Activated naive CD8-positive, alpha-beta T cell (primary cell): ENCODE measurements around the gene C1QTNF6.
"Not testable (repeated sequence)": the region's sequence is repeated elsewhere in the genome, so short reads cannot be mapped to it uniquely, and the experiment has no call there.

ENCODE experiments used
- H3K27ac Mint-ChIP-seq: one replicate; pipeline ENCODE4 v1.8.0; 2021; ENCODE audit warnings: mixed read lengths
- H3K27me3 Mint-ChIP-seq: one replicate; pipeline ENCODE4 v1.8.0; 2021; ENCODE audit warnings: mixed read lengths
- H3K36me3 Mint-ChIP-seq: one replicate; pipeline ENCODE4 v1.8.0; 2021; ENCODE audit warnings: mixed read lengths
- H3K4me1 Mint-ChIP-seq: one replicate; pipeline ENCODE4 v1.8.0; 2021; ENCODE audit warnings: low read depth, mixed read lengths
- H3K4me3 Mint-ChIP-seq: one replicate; pipeline ENCODE4 v1.8.0; 2021; ENCODE audit warnings: mild to moderate bottlenecking, mixed read lengths
- H3K9me3 Mint-ChIP-seq: one replicate; pipeline ENCODE4 v1.8.0; 2021; ENCODE audit warnings: low read depth, mixed read lengths

The C1QTNF6 gene

GRCh38 chr22:37187891-37188761, at the start of gene C1QTNF6:
TSS of gene C1QTNF6 (minus strand) at chr22:37188247. CDS start at chr22:37188213, 34 bp downstream.
- H3K36me3 Mint-ChIP-seq, result no peaks in the 10 kb centered on the region
- H3K27ac Mint-ChIP-seq, result peak within 1 kb of the TSS; percentile 89
- H3K9me3 Mint-ChIP-seq, result no peaks in the 10 kb centered on the region
- H3K4me1 Mint-ChIP-seq, result peaks cover 56% of the 10 kb centered on the region
- H3K27me3 Mint-ChIP-seq, result no peaks in the 10 kb centered on the region
- H3K4me3 Mint-ChIP-seq, result no peak within 1 kb of the TSS

- H3K27ac Mint-ChIP-seq, result peak overlapping the region; percentile 93
- H3K4me3 Mint-ChIP-seq, result peak overlapping the region; percentile 56
- peaks cover 97% of the 10 kb centered on the region for H3K4me1 Mint-ChIP-seq
- no peaks in the 10 kb centered on the region for H3K9me3 Mint-ChIP-seq
- no peaks in the 10 kb centered on the region for H3K27me3 Mint-ChIP-seq
- H3K36me3 Mint-ChIP-seq, result peaks cover 21% of the 10 kb centered on the region
Observed at GRCh38 chr22:37235897-37236607, 48.0 kb upstream of the C1QTNF6 start.

- Mint-ChIP-seq H3K4me3 (peak overlapping the region; percentile 79), H3K9me3 (no peaks in the 10 kb centered on the region), H3K36me3 (peaks cover 15% of the 10 kb centered on the region), H3K27me3 (no peaks in the 10 kb centered on the region), H3K4me1 (peaks cover 95% of the 10 kb centered on the region), H3K27ac (peak overlapping the region; percentile 93)
Observed at GRCh38 chr22:37234736-37235711, 47.0 kb upstream of the C1QTNF6 start.

GRCh38 chr22:37233751-37234631, 45.9 kb upstream of the C1QTNF6 start:
- Mint-ChIP-seq H3K27ac (peak overlapping the region; percentile 93), H3K36me3 (peaks cover 15% of the 10 kb centered on the region), H3K4me3 (peak overlapping the region; percentile 79), H3K9me3 (no peaks in the 10 kb centered on the region), H3K4me1 (peaks cover 96% of the 10 kb centered on the region), H3K27me3 (no peaks in the 10 kb centered on the region)

- H3K27me3 Mint-ChIP-seq, H3K9me3 Mint-ChIP-seq: not testable (repeated sequence)
- Mint-ChIP-seq H3K36me3 (peaks cover 15% of the 10 kb centered on the region), H3K4me1 (peaks cover 96% of the 10 kb centered on the region), H3K27ac (peak overlapping the region; percentile 93), H3K4me3 (peak overlapping the region; percentile 79)
Observed at GRCh38 chr22:37233371-37233750, 45.3 kb upstream of the C1QTNF6 start.

- H3K4me3 Mint-ChIP-seq, result peak overlapping the region; percentile 83
Observed at GRCh38 chr22:37232140-37232998, 44.3 kb upstream of the C1QTNF6 start.

GRCh38 chr22:37231406-37232139, 43.5 kb upstream of the C1QTNF6 start:
- peak overlapping the region; percentile 96 for H3K27ac Mint-ChIP-seq
- H3K27me3 Mint-ChIP-seq, result no peaks in the 10 kb centered on the region
- peaks cover 6% of the 10 kb centered on the region for H3K36me3 Mint-ChIP-seq
- H3K4me1 Mint-ChIP-seq, result peaks cover 89% of the 10 kb centered on the region
- H3K9me3 Mint-ChIP-seq, result no peaks in the 10 kb centered on the region
- H3K4me3 Mint-ChIP-seq, result peak overlapping the region; percentile 83

More at GRCh38 chr22:37232140-37232998, 44.3 kb upstream of the C1QTNF6 start:
- H3K27me3 Mint-ChIP-seq, result no peaks in the 10 kb centered on the region
- H3K4me1 Mint-ChIP-seq, result peaks cover 95% of the 10 kb centered on the region
- H3K36me3 Mint-ChIP-seq, result peaks cover 9% of the 10 kb centered on the region
- H3K27ac Mint-ChIP-seq, result peak overlapping the region; percentile 96
- no peaks in the 10 kb centered on the region for H3K9me3 Mint-ChIP-seq

- H3K27me3 Mint-ChIP-seq, result no peaks in the 10 kb centered on the region
- no peaks in the 10 kb centered on the region for H3K9me3 Mint-ChIP-seq
- H3K4me3 Mint-ChIP-seq, result peak overlapping the region; percentile 83
- H3K27ac Mint-ChIP-seq, result peak overlapping the region; percentile 96
- H3K4me1 Mint-ChIP-seq, result peaks cover 88% of the 10 kb centered on the region
- H3K36me3 Mint-ChIP-seq, result peaks cover 5% of the 10 kb centered on the region
Observed at GRCh38 chr22:37230673-37231405, 42.8 kb upstream of the C1QTNF6 start.

- Mint-ChIP-seq H3K9me3 (no peaks in the 10 kb centered on the region), H3K4me3 (peak overlapping the region; percentile 86), H3K4me1 (peaks cover 88% of the 10 kb centered on the region), H3K27ac (peak overlapping the region; percentile 96), H3K27me3 (no peaks in the 10 kb centered on the region), H3K36me3 (peaks cover 10% of the 10 kb centered on the region)
Observed at GRCh38 chr22:37229805-37230672, 42.0 kb upstream of the C1QTNF6 start.

- Mint-ChIP-seq H3K4me1 (peaks cover 88% of the 10 kb centered on the region), H3K27me3 (no peaks in the 10 kb centered on the region), H3K36me3 (peaks cover 15% of the 10 kb centered on the region), H3K9me3 (no peaks in the 10 kb centered on the region), H3K4me3 (peak overlapping the region; percentile 86), H3K27ac (peak overlapping the region; percentile 96)
Observed at GRCh38 chr22:37229012-37229804, 41.2 kb upstream of the C1QTNF6 start.
